GM19023 (cell line): ENCODE data around the gene LRRC36.
"Not testable (repeated sequence)": the region's sequence is repeated elsewhere in the genome, so short reads cannot be mapped to it uniquely, and the experiment has no call there.

Experiments used
- ATAC-seq: cut with Tn5 transposase; IDR thresholded peaks from one replicate; pipeline ENCODE4 v1.9.1; 2021; ENCODE audit warnings: mild to moderate bottlenecking, moderate library complexity; ENCODE audit not compliant: unreplicated experiment

The LRRC36 gene

DNA sequence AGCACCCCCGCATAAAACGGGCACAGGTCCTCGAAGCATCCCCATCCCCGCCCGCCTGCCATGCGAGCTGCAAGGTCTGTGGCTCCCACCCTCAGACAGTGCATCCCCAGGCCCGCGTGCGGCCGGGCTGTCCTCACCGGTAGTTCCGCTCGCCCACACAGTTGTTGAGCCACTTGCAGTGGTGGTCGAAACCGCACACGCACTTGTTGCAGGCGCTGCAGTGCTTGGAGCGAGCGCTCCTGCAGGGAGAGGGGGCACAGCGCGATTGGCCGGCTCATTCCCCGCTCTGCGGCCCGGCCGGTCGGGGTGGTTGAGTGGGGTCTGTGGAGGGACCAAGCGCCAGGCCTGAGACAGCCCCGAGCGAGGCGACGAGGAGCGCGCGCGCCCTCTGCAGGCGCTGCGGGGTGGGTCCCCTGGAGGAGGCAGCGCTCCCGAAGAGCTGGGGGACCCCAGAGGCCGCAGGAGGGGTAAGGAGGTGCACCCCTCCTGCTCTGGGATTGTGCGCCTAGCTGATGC is 72.7 kb downstream of the LRRC36 start:
- ATAC-seq: no peak

DNA sequence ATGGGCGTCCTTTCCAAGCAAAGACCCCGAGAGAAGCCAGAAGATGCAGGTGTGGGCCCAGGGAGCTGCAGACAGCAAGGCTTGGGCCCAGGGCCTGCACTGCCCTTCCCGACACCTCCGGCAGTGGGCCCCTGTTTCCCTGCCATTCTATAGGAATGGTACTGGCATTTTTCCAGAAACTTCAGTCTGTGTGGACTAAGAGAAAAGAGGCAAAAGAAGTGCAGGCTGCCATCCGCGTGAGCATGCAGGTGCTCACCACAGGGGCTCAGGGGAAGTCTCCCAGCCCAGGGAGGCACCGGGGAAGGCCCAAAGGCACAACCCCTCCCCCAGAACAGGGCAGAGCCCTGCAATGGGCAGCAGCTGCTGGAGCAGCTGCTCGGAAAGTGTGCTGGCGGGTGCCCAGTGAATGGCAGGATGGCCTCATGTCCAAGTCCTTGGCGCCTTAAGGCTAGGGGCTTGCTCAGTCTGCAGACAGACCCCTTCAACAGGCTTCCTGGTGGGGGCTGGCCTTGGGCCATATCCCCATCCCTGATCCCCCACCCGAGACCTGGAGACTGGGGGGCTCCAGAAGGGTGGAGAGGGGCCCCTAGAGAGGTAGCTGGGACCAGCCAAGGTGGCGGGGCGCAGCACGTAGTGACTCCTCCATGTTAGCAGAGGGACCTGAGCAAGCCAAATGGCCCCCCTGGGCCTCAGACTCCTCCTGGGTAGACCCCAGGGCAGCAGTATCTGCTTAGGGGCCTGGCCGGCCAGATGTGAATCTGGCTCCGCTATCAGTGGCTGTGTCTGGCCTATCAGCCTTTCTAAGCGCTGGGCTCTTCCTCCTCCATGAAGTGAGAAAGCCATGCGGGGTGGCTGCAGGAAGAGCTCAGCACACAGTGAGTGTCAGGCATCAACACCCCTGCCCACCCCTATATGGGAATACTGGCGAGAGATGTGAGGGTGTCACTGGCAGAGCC is 73.4 kb downstream of the LRRC36 start:
- ATAC-seq: no peak

DNA sequence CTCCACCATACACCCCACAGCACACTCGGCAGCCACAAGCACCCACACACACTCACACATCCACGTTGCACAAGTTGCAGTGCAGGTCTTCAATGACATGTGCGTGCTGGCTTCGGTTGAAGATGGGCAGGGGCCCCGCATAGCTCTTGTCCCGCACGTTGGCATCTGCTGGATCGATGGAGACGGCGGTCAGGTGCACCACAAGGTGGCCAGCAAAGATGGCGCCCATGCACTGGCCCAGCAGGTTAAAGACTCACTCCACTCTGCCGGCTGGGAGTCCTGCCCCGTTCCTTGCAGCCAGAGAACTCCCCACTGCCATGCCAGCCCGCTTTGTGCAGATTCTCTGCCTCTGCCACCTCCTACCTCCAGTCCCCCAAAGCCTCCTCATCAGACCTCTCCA is 74.3 kb downstream of the LRRC36 start:
- no peak for ATAC-seq

DNA sequence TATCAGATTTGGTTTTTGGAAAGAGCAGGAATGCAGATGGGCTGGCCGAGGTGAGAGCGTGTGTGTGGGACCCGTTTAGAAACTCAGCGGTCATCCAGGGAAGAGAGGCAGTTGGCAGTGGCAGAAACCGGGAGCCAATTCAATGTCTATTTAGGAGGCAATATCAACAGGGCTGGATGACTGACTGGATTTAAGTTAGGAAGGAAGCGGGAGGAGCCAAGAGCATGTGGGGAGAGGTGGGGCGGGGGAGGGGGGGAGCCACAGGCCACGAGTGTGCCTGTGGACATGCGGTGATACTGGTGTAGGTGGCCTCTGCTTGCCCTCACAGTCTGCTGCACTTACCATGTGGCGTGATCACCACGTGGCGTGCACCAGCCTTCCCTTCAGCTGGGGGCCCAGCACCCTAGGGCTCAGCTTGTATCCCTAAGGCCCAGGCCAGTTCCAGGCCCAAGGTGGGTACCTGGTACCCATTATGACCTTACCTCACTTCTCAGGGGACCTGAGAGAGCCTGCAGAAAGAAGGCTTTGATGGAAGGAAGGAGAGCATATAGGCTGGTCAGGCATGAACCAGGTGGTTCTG is 77.5 kb downstream of the LRRC36 start:
- no peak for ATAC-seq

DNA sequence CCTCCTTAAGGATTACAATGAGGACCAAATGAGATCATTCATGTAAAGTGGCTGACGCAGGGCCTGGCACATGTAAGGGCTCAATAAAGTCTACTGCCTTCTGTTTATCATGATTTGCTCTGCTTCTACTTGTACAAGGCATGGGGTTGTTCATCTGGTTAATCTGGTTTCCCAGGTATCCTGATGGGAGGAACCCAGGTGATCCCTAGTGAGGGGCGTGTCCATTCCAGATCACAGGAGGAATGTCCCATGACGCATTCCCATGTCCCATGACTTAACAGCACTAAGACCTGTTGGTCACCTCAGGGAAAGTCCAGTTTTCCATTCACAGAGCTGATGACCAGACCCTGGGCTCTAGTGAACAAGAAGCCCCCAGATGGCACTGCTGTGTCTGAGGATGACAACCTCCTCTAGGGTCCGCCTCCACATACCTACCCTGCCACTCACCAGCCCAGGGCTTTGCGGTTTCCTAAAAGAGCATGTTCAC is 78.2 kb downstream of the LRRC36 start:
- ATAC-seq: no peak

DNA sequence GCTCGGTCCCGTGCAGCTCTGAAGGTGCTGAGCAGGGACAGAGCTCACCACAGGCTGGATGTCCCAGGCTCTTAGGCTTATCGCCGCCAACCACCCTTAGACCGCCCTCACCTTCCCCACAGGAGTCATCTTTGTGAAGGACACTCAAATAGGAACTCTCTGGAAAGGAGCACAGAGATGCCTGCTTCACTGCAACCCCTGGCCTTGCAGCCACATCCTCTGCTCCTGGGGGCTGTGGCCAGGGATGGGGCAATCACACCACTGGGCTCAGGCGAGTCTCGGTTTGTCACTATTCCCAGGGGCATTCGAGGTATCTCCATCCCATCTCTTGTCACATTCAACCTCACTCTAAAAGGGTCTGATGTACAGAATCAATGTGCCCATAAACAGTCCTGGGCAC is 78.7 kb downstream of the LRRC36 start:
- no peak for ATAC-seq

DNA sequence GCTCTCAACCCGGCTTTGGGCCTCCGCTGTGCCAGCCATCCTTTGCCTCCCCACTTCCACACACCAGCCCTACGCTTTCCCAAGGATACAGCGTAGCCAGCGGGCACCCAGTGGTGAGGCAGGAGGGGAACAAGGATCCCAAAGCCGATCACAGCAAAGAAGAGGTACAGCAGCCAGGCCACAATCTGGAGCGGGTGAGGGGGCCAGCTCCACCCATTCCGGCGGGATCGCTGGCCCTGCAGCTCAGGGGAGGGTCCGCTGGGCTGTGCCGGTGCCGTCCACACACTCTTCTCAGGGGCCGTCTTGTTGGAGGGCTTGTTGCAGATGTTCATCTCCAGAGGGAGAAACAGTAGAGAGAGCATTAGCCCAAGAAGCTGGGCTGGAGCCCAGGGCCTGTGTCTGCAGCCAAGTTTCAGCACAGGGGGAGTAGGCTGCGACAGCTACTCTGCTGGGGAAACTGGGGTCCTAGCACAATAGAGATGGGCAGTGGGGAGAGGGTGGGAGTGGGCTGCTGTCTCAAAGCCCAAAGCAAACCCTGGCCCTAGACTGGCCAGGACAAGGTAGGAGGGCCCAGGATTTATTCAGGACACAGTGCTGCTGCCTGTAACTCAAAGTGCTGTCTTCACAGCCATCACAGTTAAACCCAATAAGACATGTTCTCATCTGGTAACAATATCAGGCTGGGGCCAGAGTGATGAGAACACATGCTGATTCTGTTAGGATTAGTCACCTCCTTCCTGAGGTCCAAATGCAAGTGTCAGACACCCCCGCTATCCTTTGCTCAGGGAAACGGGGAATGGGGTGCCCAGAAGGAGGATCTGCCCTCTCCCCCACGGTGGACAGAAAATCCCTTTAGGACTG is 79.7 kb downstream of the LRRC36 start:
- ATAC-seq: no peak

DNA sequence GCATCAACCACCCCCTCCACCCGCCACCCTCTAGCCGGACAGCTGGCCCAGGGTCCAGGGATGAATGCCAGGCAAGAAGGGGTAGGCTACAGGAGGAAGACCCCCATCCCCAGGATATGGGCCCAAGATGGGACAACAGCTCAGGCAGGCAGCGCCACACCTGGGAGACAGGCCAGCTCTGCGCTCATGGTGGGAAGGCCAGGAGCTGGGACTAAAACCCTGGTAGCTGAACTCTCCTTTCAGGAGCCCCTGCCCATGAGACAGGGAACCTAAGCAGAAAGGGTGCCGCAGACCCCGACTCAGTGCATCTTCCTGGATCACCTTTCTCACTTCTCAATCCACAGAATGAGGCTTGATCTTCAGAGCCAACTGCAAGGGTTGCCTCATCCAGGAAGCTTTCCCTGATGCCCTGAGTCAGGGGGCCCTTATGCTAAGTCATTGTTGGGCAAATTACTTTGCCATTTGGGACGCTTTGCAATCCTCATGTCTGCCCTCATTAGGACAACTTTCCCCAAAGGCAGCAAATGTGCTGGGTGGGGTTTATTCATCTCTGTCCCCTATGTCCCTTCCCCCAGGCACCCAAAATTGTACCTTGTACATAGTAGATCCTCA is 80.7 kb downstream of the LRRC36 start:
- ATAC-seq: no peak

DNA sequence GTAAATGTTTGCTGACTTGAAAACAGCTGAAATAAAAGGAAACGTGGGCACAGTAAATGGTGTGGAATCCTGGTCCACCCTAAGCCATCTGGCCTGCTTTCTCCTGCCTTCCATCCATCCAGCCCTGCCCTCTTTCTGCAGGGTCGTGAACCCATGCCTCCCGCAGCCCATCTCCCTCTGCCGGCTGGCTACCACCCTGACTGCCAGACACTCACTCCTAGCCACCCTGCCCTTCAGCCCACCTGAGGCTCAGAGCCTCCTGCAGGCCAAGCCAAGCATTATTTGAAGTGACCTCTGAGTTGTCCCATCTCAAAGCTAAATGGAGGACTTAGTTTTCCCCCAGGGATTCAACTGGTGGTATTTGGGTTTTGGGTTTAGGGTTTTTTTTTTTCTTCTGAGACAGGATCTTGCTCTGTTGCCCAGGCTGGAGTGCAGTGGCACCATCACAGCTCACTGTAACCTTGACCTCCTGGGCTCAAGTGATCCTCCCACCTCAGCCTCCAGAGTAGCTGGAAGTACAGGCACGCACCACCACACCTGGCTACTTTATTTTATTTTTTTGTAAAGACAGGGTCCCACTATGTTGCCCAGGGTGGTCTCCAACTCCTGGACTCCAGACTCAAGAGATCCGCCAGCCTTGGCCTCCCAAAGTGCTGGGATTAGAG is 81.3 kb downstream of the LRRC36 start:
- no peak for ATAC-seq

DNA sequence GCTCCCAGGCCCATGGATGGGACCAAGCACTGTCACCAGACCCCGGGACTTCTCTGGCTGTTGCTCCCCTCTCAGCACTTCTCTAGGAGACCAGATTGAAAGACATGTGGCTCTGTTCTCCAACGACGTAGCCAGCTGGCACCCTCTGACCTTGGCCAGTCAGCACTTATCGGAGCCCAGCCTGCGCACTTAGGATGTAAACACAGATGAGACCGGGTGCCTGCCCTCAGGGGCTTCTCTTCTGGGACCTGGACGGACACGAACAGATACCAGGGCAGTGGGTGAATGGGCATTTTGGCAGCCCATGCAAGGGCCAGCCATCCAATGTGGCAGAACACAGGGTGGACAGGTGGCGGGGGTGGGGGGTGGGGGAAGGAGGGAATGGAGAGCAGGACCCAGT is 83.0 kb downstream of the LRRC36 start:
- no peak for ATAC-seq

DNA sequence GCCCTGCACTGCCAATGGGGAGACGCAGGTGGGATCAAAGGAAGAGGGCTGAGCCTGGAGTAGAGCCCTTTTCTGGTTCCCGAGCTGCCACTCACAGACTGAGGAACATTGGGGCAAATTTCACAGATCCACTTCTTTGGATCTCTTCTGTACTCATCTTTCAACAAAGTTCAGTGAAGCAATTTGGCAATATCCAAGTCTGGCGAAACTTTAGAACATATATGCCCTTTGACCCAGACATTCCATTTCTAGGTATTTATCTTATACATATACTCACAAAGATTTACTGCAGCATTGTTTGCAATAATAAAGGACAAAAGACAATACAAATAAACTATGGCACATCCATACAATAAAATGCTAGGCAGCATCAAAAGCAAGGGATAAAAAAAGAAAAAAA is 84.7 kb downstream of the LRRC36 start:
- no peak for ATAC-seq

DNA sequence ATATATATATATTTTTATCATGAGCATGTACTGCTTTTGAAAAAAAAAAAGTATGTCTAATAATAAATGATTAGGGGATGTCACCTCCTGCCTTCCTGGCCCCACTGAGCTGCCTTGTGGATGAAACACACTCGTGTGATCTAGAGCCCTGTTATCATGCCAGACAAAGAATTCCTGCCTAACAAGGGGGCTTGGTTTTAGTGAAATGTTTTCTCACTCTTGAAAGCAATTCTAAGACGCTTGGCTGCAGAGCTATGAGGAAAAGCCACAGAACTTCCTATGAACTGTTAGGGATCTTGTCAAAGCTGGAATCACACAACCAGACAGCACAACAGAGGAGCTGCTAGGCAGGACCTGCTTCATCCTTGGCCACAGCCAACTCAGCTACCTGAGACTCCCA is 85.7 kb downstream of the LRRC36 start:
- ATAC-seq: no peak

DNA sequence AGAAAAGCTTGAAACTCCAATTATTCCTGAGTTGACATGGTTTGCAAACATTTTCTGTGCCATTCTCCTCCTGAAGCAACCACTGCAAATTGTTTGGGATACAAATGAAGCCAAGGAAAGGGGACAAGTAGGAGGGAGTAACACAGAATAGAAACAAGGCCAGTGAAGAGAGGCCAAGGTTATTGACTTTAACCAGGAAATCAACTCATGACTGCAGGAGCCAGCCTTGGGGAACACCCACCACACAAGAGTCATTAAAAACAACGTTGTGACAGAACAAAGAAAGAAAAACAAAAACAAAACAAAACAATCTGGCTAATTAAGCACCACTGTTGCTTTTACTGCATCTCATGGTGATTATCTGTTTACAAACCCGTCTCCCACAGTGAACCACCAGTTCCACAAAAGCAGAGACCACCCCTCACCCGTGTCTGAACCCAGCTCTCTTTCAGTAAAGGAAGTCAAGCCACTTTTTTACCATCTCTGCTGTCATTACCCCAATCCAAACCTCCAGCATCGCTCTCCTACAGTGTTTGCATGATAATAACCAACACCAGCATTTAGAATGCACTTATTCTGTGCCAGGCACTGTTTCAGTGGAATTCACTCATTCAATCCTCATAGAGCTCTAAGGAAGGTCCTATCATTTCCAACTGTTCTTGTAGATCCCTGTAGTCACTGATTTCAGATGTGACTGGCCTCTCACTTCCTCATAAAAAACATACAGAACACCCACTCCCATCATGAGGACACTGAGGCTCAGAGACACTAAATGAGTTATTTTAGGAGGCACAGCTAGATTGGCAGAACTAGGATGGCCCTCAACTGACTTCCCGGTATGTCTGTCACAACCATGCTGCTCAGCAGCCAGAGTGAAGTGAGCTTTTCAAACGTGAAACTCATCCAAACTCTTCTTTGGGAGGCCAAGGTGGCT is 87.6 kb downstream of the LRRC36 start:
- no peak for ATAC-seq

DNA sequence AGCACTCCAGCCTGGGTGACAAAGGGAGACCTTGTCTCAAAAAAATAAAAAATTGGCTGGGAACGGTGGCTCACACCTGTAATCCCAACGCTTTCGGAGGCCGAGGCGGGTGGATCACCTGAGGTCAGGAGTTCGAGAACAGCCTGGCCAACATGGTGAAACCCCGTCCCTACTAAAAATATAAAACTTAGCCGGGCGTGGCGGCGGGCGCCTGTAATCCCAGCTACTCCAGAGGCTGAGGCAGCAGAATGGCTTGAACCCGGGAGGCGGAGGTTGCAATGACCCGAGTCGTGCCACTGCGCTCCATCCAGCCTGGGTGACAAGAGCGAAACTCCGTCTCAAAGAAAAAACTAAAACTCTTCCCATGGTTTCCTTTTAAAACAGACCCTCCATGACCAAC is 88.8 kb downstream of the LRRC36 start:
- not testable (repeated sequence) for ATAC-seq

DNA sequence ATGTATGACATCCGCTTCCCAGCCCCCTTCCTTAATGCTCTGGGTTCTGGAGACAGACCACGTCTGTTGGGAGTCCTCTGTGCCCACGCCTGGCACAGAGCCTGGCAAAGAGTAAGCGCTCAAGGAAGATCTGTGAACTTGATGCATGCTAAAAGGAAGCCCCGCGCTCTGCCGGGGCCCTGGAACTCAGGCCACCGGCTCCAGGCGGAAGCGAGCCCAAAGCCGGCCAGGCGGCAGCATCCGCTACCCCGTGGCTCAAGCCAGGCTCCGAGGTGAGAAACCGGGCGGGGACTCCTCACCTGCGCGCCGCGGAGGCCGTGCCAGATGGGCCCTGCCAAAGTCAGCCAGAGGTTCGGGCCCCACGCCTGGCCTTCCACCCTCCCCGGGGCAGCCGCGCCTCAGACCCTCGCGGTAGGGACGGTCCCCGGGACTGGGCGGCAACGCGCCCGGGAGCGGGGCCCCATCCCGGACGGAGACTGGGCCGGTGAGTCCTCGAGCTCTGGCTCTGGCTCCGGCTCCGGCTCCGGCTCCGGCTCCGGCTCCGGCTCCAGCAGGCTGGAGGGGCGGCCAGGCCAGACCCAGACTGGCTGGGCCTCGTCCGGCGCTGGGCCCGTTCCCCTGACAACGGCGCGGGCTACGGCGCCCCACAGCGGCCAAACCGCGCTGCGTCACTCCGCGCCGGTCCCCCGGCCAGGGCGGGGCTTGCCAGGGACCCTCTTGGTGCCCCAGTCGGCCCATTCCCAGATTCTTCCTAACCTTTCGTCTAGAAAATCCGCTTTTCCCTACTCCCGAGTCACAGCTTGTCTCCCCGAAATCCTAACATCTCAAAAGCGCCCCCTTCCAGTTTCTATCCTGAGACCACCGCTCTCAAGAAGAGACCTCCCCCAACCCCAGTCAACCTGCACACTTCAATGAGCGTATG is 89.5 kb downstream of the LRRC36 start, which contains the start of gene ZDHHC1:
Gene ZDHHC1 (minus strand): TSS at position 606 of the 922 bp plus-strand sequence. CDS start 8,702 bp downstream, outside the sequence.
- ATAC-seq: no peak

DNA sequence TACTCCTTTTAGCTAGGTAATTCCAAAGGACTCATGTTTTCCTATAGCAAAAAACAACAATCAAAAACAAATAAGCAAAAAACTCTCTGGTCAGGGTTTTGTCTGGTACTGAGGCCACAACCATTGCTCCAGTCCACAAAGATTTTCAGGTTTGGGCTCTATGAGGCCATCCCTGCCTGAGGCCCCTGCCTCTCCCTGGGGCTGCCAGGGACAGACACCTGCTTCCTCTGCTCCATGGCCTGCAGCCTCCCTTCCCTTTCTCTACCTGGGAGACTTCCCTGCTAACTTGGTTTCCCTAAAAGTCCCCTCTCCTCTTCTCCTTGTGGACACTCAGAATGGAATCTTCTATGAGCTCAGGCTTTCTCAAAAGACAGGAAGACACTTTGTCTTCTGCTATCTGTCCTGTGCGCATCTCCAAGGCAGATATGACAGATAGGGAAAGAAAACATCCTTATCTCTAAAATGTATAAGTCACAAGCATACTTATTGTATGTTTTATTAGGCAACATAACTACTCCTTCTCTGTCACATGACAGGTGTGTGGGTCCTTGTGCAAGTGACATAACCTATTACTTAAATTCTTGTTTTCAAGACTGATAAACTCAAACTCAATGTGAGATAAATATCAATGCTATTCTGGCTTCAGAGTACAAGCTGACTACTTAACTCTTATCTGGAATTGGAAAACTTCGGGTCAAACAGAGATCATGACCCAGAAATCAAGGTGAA is 90.9 kb downstream of the LRRC36 start:
- ATAC-seq: no peak

DNA sequence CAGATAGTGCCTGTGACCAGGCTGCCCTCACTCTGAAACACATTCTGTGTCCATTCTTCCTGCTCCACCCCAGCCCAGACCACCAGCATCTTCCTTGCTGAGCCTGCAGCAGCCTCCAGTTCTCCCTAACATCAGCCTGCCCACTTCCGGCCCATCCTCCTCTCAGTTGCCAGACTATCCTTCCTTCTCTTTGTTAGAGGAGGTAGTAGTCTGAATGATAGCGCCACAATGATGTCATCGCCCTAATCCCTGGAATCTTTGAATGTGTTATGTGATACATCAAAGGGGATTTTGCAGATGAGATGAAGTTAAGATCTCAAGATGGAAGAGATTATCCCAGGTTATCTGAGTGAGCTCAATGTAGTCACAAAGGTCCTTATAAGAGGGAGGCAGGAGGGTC is 92.9 kb downstream of the LRRC36 start:
- no peak for ATAC-seq
